Upper lobe of right lung (tissue), 1 donor: Measurements from ENCODE around the gene HKDC1. TPM values are rescaled to one million over a fixed set of nuclear protein-coding genes. Genes with fewer than 3 reads are reported as not detected.
"Not testable (repeated sequence)": the region's sequence is repeated elsewhere in the genome, so short reads cannot be mapped to it uniquely, and the experiment has no call there.

Experiments
- ATAC-seq: fragments of 200-7000 bp; cut with Tn5 transposase; one replicate; pipeline ENCODE4 v1.9.1; 2020; ENCODE audit warnings: mild to moderate bottlenecking, moderate library complexity
- DNase-seq: peaks from one replicate; pipeline ENCODE4 v3.0.0-alpha.2; 2020
- H3K27ac ChIP-seq: fragments of 200-600 bp; one replicate; pipeline ENCODE4 v1.8.0; 2022
- H3K27me3 ChIP-seq: fragments of 200-600 bp; one replicate; pipeline ENCODE4 v1.8.0; 2022; ENCODE audit warnings: mild to moderate bottlenecking
- H3K36me3 ChIP-seq: fragments of 200-600 bp; one replicate; pipeline ENCODE4 v1.8.0; 2022
- H3K4me1 ChIP-seq: fragments of 200-600 bp; one replicate; pipeline ENCODE4 v1.8.0; 2022
- H3K4me3 ChIP-seq: fragments of 200-600 bp; one replicate; pipeline ENCODE4 v1.8.0; 2022; ENCODE audit warnings: mild to moderate bottlenecking
- H3K9me3 ChIP-seq: fragments of 200-600 bp; one replicate; pipeline ENCODE4 v1.8.0; 2022
- CTCF ChIP-seq: fragments of 200-600 bp; IDR thresholded peaks from one replicate; pipeline ENCODE4 v1.8.0; 2022; ENCODE audit warnings: antibody characterized with exemption
- intact Hi-C: fragments of 100-400 bp; cut with DNase I; formaldehyde crosslinking; loops from one replicate; pipeline ENCODE4 v1.11.0; 2022
- long read RNA-seq: library from polyadenylated mRNA; unstranded; transcript quantifications from one replicate; pipeline ENCODE4 v2.0.0, GENCODE V29; 2021
- total RNA-seq: library from RNA; stranded (reverse); fragmentation: NEBNext Ultra II Directional; extraction: Animal tissue kit (Norgen Biotek cat#: 25700); gene quantifications from one replicate; pipeline ENCODE4 v1.2.1, GENCODE V29; 2021
- donor health status: DM: no; HTN: yes; CAD: no; lungs with severe emphysema.

HKDC1 gene
- total RNA-seq: 9.6 TPM
- long read RNA-seq, transcript HKDC1-201 (18 exons, 3,689 nt): major isoform, 6 of 12 reads
- long read RNA-seq, partial matches to known transcripts: 3 of 12 reads
- long read RNA-seq, other reads (novel, unspliced or antisense): 3 of 12 reads

- Histone ChIP-seq H3K36me3 (no peaks in the 10 kb centered on the region), H3K4me3 (peak within 1 kb of the TSS; percentile 24), H3K9me3 (no peaks in the 10 kb centered on the region), H3K4me1 (peaks cover 24% of the 10 kb centered on the region), H3K27ac (no peak within 1 kb of the TSS), H3K27me3 (no peaks in the 10 kb centered on the region)
- no peak for DNase-seq
- ATAC-seq: peak; percentile 65
- intact Hi-C loops: no loop called here
- no peak for TF ChIP-seq CTCF
Observed at GRCh38 chr10:69220041-69220451, at the start of gene HKDC1. Gene HKDC1 (plus strand): TSS chr10:69220332. CDS start chr10:69220436, 104 bp downstream.

GRCh38 chr10:69172241-69172982 is 47.7 kb upstream of the HKDC1 start:
- H3K27me3 ChIP-seq: no peaks in the 10 kb centered on the region
- H3K27ac ChIP-seq: no peak overlapping the region
- H3K9me3 ChIP-seq: no peaks in the 10 kb centered on the region
- H3K4me3 ChIP-seq: no peak overlapping the region
- intact Hi-C loops: no loop called here
- TF ChIP-seq CTCF: no peak
- ATAC-seq (no peak), DNase-seq (no peak)
- peaks cover 48% of the 10 kb centered on the region for H3K36me3 ChIP-seq
- no peaks in the 10 kb centered on the region for H3K4me1 ChIP-seq

GRCh38 chr10:69175326-69175725 is 44.8 kb upstream of the HKDC1 start:
- H3K9me3 ChIP-seq, H3K27ac ChIP-seq, H3K27me3 ChIP-seq, DNase-seq, H3K4me3 ChIP-seq, intact Hi-C loops, ATAC-seq, H3K4me1 ChIP-seq: not testable (repeated sequence)
- peaks cover 23% of the 10 kb centered on the region for H3K36me3 ChIP-seq

GRCh38 chr10:69176823-69177222 is 43.3 kb upstream of the HKDC1 start:
- H3K9me3 ChIP-seq: no peaks in the 10 kb centered on the region
- DNase-seq: no peak
- H3K36me3 ChIP-seq: peaks cover 10% of the 10 kb centered on the region
- no peaks in the 10 kb centered on the region for H3K27me3 ChIP-seq
- ATAC-seq: no peak
- intact Hi-C loops: no loop called here
- peaks cover 17% of the 10 kb centered on the region for H3K4me1 ChIP-seq
- H3K4me3 ChIP-seq: no peak overlapping the region
- no peak for TF ChIP-seq CTCF
- no peak overlapping the region for H3K27ac ChIP-seq

GRCh38 chr10:69179089-69179742 is 40.9 kb upstream of the HKDC1 start:
- Histone ChIP-seq H3K4me3 (peak overlapping the region; percentile 99), H3K36me3 (peaks cover 8% of the 10 kb centered on the region), H3K27me3 (no peaks in the 10 kb centered on the region), H3K9me3 (no peaks in the 10 kb centered on the region), H3K4me1 (peaks cover 21% of the 10 kb centered on the region), H3K27ac (peak overlapping the region; percentile 94)
- DNase-seq: no peak
- intact Hi-C loops: no loop called here
- peak; percentile 31 for ATAC-seq
- TF ChIP-seq CTCF: no peak
